Measurements from ENCODE around the gene KCNK7. TPM values are rescaled to one million over a fixed set of nuclear protein-coding genes. Genes with fewer than 3 reads are reported as not detected.
"Not testable (repeated sequence)": the region's sequence is repeated elsewhere in the genome, so short reads cannot be mapped to it uniquely, and the experiment has no call there.

Gene KCNK7
- total RNA-seq, 1 experiment from 2014 or later, result 1.4 TPM

GRCh38 chr11:65569164-65569972 is 26.2 kb downstream of the KCNK7 start:
- peaks cover 63% of the 10 kb centered on the region for H3K36me3 Mint-ChIP-seq (ENCODE audit: insufficient read depth, unreplicated experiment)
- intact Hi-C loops (cut with micrococcal nuclease; ENCODE audit: unreplicated experiment), result no loop called here
- no peaks in the 10 kb centered on the region for H3K27me3 Mint-ChIP-seq (ENCODE audit: unreplicated experiment)
- H3K9me3 Mint-ChIP-seq (ENCODE audit: low read depth, unreplicated experiment), result no peaks in the 10 kb centered on the region
- peak overlapping the region; percentile 79 for H3K4me3 Mint-ChIP-seq (ENCODE audit: low read depth, unreplicated experiment)
- H3K4me1 Mint-ChIP-seq (ENCODE audit: low read depth, unreplicated experiment), result peaks cover 46% of the 10 kb centered on the region
- CTCF ChIA-PET, result interaction anchor here (0.6 to 4.0 kb wide), 4 partner anchors 10 to 60 kb away, joined by 3 to 39 read pairs (median 12); partner anchors contain the start of genes LTBP3 and PCNX3
- TSS peak; percentile 68 for BruUV-seq (replicated peaks)
- DNase-seq, result no peak
- H3K27ac Mint-ChIP-seq (ENCODE audit: unreplicated experiment), result peak overlapping the region; percentile 88
- TF ChIP-seq CTCF (IDR thresholded peaks at IDR 0.05; ENCODE audit: unreplicated experiment), result no peak

- no peaks in the 10 kb centered on the region for H3K27me3 Mint-ChIP-seq (ENCODE audit: unreplicated experiment)
- no peak for TF ChIP-seq CTCF (IDR thresholded peaks at IDR 0.05; ENCODE audit: unreplicated experiment)
- H3K4me3 Mint-ChIP-seq (ENCODE audit: low read depth, unreplicated experiment), result no peak overlapping the region
- intact Hi-C loops (cut with micrococcal nuclease; ENCODE audit: unreplicated experiment), result no loop called here
- H3K27ac Mint-ChIP-seq (ENCODE audit: unreplicated experiment), result no peak overlapping the region
- peaks cover 34% of the 10 kb centered on the region for H3K36me3 Mint-ChIP-seq (ENCODE audit: insufficient read depth, unreplicated experiment)
- no peaks in the 10 kb centered on the region for H3K9me3 Mint-ChIP-seq (ENCODE audit: low read depth, unreplicated experiment)
- CTCF ChIA-PET, result no interaction called here
- no TSS peak for BruUV-seq (replicated peaks)
- H3K4me1 Mint-ChIP-seq (ENCODE audit: low read depth, unreplicated experiment), result peaks cover 40% of the 10 kb centered on the region
- no peak for DNase-seq
Observed at GRCh38 chr11:65565624-65566453, 29.8 kb downstream of the KCNK7 start.

- H3K27me3 Mint-ChIP-seq (ENCODE audit: unreplicated experiment); H3K9me3 Mint-ChIP-seq (ENCODE audit: low read depth, unreplicated experiment); BruUV-seq (replicated peaks); DNase-seq; intact Hi-C loops (cut with micrococcal nuclease; ENCODE audit: unreplicated experiment); H3K4me3 Mint-ChIP-seq (ENCODE audit: low read depth, unreplicated experiment); CTCF ChIA-PET; H3K27ac Mint-ChIP-seq (ENCODE audit: unreplicated experiment): not testable (repeated sequence)
- H3K4me1 Mint-ChIP-seq (ENCODE audit: low read depth, unreplicated experiment), result peaks cover 45% of the 10 kb centered on the region
- H3K36me3 Mint-ChIP-seq (ENCODE audit: insufficient read depth, unreplicated experiment), result peaks cover 33% of the 10 kb centered on the region
Observed at GRCh38 chr11:65564879-65565559, 30.6 kb downstream of the KCNK7 start.

- H3K4me3 Mint-ChIP-seq (ENCODE audit: low read depth, unreplicated experiment), result no peak overlapping the region
Observed at GRCh38 chr11:65563601-65564000, 32.0 kb downstream of the KCNK7 start.

More at GRCh38 chr11:65563601-65564000, 32.0 kb downstream of the KCNK7 start:
- Mint-ChIP-seq H3K27me3 (ENCODE audit: unreplicated experiment) (no peaks in the 10 kb centered on the region), H3K9me3 (ENCODE audit: low read depth, unreplicated experiment) (no peaks in the 10 kb centered on the region), H3K27ac (ENCODE audit: unreplicated experiment) (no peak overlapping the region), H3K36me3 (ENCODE audit: insufficient read depth, unreplicated experiment) (peaks cover 21% of the 10 kb centered on the region), H3K4me1 (ENCODE audit: low read depth, unreplicated experiment) (peaks cover 47% of the 10 kb centered on the region)
- no peak for TF ChIP-seq CTCF (IDR thresholded peaks at IDR 0.05; ENCODE audit: unreplicated experiment)
- no peak for DNase-seq
- BruUV-seq (replicated peaks), result no TSS peak
- intact Hi-C loops (cut with micrococcal nuclease; ENCODE audit: unreplicated experiment), result no loop called here
- CTCF ChIA-PET, result interaction anchor here (1.0 kb wide), 1 partner anchor 13 kb away, joined by 3 read pairs; no protein-coding TSS in a partner anchor
